HEK293 (cell line): ENCODE data around the gene RNF227.
A peak's percentile ranks its signal among the peaks of the same experiment; 100 is the strongest.

Source experiments
- CTCF ChIA-PET: fragments of 350-600 bp; formaldehyde crosslinking; extraction: SDS; loops from one replicate; lab custom pipeline; 2021; ENCODE audit warnings: antibody characterized with exemption; lab: Yijun Ruan, JAX
- POLR2A ChIA-PET: fragments of 300-600 bp; formaldehyde crosslinking; extraction: SDS; loops from one replicate; lab custom pipeline; 2020; ENCODE audit warnings: antibody characterized with exemption, inconsistent platforms; lab: Yijun Ruan, JAX
- H3K27ac ChIP-seq: fragments of 200-500 bp; sonication (Bioruptor generic); 2 replicates; pipeline ENCODE4 v1.5.1; 2014; ENCODE audit warnings: low read depth, low read length, control low read depth, inconsistent platforms; ENCODE audit errors: extremely low read depth
- H3K36me3 ChIP-seq, 2 experiments: fragments of 200-500 bp in 1 of 2; sonication (Bioruptor generic) in 1 of 2; 1 replicate in 1 of 2; 2 replicates in 1 of 2; pipeline ENCODE4 v1.5.1; 2014 to 2017; ENCODE audit warnings: inconsistent platforms in 2 of 2, low read length in 2 of 2; ENCODE audit not compliant: control insufficient read depth in 2 of 2, insufficient read depth in 1 of 2
- H3K4me1 ChIP-seq: fragments of 200-500 bp; sonication (Bioruptor generic); 2 replicates; pipeline ENCODE4 v1.5.1; 2014; ENCODE audit warnings: mild to moderate bottlenecking, low read length, inconsistent platforms; ENCODE audit not compliant: control insufficient read depth, insufficient read depth
- H3K4me3 ChIP-seq: 2 replicates; pipeline ENCODE4 v1.5.1; 2011; ENCODE audit warnings: low read depth, mild to moderate bottlenecking, control low read depth, low read length, moderate library complexity
- H3K9me3 ChIP-seq: fragments of 200-500 bp; sonication (Bioruptor generic); 2 replicates; pipeline ENCODE4 v1.5.1; 2014; ENCODE audit warnings: low read depth, low read length, inconsistent platforms; ENCODE audit not compliant: control insufficient read depth, insufficient read depth
- FEZF1 ChIP-seq: fragments of 450-650 bp; formaldehyde crosslinking; IDR thresholded peaks from 2 replicates; pipeline ENCODE4 v1.5.1; 2016; ENCODE audit warnings: missing biosample characterization, missing genetic modification characterization
- GFI1B ChIP-seq: fragments of 450-650 bp; formaldehyde crosslinking; IDR thresholded peaks from 2 replicates; pipeline ENCODE4 v1.5.1; 2016; ENCODE audit warnings: missing biosample characterization, missing genetic modification characterization
- GLI4 ChIP-seq: fragments of 450-650 bp; formaldehyde crosslinking; IDR thresholded peaks from 2 replicates; pipeline ENCODE4 v1.5.1; 2016; ENCODE audit warnings: missing biosample characterization, missing genetic modification characterization
- KLF9 ChIP-seq: fragments of 450-650 bp; formaldehyde crosslinking; IDR thresholded peaks from 2 replicates; pipeline ENCODE4 v1.5.1; 2016; ENCODE audit warnings: missing biosample characterization, missing genetic modification characterization, low read depth
- SCRT2 ChIP-seq: fragments of 450-650 bp; formaldehyde crosslinking; IDR thresholded peaks from 2 replicates; pipeline ENCODE4 v1.5.1; 2016; ENCODE audit warnings: missing biosample characterization, missing genetic modification characterization
- SP3 ChIP-seq: fragments of 450-650 bp; formaldehyde crosslinking; IDR thresholded peaks from 2 replicates; pipeline ENCODE4 v1.5.1; 2016; ENCODE audit warnings: missing biosample characterization, missing genetic modification characterization
- ZBTB20 ChIP-seq: fragments of 450-650 bp; formaldehyde crosslinking; IDR thresholded peaks from 2 replicates; pipeline ENCODE4 v1.5.1; 2016; ENCODE audit warnings: missing biosample characterization, missing genetic modification characterization
- ZNF112 ChIP-seq: fragments of 450-650 bp; formaldehyde crosslinking; IDR thresholded peaks from 2 replicates; pipeline ENCODE4 v1.5.0; 2017; ENCODE audit warnings: missing biosample characterization, missing genetic modification characterization
- ZNF175 ChIP-seq: fragments of 450-650 bp; formaldehyde crosslinking; IDR thresholded peaks from 2 replicates; pipeline ENCODE4 v1.5.1; 2016; ENCODE audit warnings: missing biosample characterization, missing genetic modification characterization
- ZNF2 ChIP-seq: fragments of 450-650 bp; formaldehyde crosslinking; IDR thresholded peaks from 2 replicates; pipeline ENCODE4 v1.5.1; 2016; ENCODE audit warnings: missing biosample characterization, missing genetic modification characterization
- ZNF221 ChIP-seq: fragments of 450-650 bp; formaldehyde crosslinking; IDR thresholded peaks from 2 replicates; pipeline ENCODE4 v1.5.1; 2017; ENCODE audit warnings: missing biosample characterization, missing genetic modification characterization, borderline replicate concordance
- ZNF341 ChIP-seq: fragments of 450-650 bp; formaldehyde crosslinking; IDR thresholded peaks from 2 replicates; pipeline ENCODE4; 2016; ENCODE audit warnings: low read depth, missing biosample characterization, missing genetic modification characterization
- ZNF423 ChIP-seq: fragments of 450-650 bp; formaldehyde crosslinking; IDR thresholded peaks from 2 replicates; pipeline ENCODE4 v1.5.1; 2016; ENCODE audit warnings: missing biosample characterization, missing genetic modification characterization
- ZNF530 ChIP-seq: fragments of 450-650 bp; formaldehyde crosslinking; IDR thresholded peaks from 2 replicates; pipeline ENCODE4 v1.5.1; 2016; ENCODE audit warnings: low read depth, missing biosample characterization, missing genetic modification characterization
- ZNF830 ChIP-seq: fragments of 450-650 bp; IDR thresholded peaks from 2 replicates; pipeline ENCODE4 v1.5.0; 2018; ENCODE audit warnings: missing biosample characterization, missing genetic modification characterization, low read depth, mild to moderate bottlenecking, moderate library complexity
- TF ChIP-seq, protein P1 (sequence below): fragments of 450-650 bp; formaldehyde crosslinking; IDR thresholded peaks from 2 replicates; pipeline ENCODE4 v1.5.1; 2016; ENCODE audit warnings: missing biosample characterization, missing genetic modification characterization
- TF ChIP-seq, protein P2 (sequence below): fragments of 450-650 bp; formaldehyde crosslinking; IDR thresholded peaks from 2 replicates; pipeline ENCODE4 v1.5.1; 2016; ENCODE audit warnings: missing biosample characterization, missing genetic modification characterization
- TF ChIP-seq, protein P3 (sequence below): fragments of 450-650 bp; formaldehyde crosslinking; IDR thresholded peaks from 2 replicates; pipeline ENCODE4 v1.5.1; 2016; ENCODE audit warnings: missing biosample characterization, missing genetic modification characterization
- TF ChIP-seq, protein P4 (sequence below): fragments of 450-650 bp; formaldehyde crosslinking; IDR thresholded peaks from 2 replicates; pipeline ENCODE4 v1.5.1; 2016; ENCODE audit warnings: missing biosample characterization, missing genetic modification characterization

RNF227 gene

DNA sequence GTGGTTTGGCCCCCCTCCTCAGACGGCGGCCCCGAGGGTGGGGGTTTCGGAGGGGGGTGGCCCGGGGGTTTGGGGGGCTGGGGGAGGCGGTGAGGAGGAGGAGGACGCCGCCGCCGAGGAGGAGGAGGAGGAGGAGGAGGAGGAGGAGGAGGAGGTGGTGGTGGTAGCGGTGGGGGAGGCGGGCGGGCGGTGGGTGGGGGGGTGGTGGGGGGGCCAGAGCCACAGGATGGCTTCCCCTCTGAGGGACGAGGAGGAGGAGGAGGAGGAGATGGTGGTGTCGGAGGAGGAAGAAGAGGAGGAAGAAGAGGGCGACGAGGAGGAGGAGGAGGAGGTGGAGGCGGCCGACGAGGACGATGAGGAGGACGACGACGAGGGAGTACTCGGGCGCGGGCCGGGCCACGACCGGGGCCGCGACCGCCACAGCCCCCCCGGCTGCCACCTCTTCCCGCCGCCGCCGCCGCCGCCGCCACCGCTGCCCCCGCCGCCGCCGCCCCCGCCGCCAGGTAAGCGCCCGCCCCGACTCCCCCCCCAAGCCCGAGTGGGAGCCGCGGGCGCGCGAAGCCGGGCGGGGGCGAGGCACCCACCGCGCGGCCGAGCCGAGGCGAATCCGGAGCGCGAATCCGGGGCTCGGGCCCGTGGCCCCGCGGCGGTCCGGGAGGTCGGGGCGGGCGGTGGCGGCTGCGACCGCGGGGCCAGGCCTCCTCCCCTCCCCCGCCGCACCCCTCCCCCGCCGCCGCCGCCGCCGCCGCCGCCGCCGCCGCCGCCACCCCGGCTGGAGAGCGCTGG lies 31.3 kb downstream of the RNF227 start (continued):
- TF ChIP-seq GLI4 (tag by site-specific recombination) (no peak), ZNF175 (no peak), SP3 (tag by site-specific recombination) (no peak)
- TF ChIP-seq, protein P1, sequence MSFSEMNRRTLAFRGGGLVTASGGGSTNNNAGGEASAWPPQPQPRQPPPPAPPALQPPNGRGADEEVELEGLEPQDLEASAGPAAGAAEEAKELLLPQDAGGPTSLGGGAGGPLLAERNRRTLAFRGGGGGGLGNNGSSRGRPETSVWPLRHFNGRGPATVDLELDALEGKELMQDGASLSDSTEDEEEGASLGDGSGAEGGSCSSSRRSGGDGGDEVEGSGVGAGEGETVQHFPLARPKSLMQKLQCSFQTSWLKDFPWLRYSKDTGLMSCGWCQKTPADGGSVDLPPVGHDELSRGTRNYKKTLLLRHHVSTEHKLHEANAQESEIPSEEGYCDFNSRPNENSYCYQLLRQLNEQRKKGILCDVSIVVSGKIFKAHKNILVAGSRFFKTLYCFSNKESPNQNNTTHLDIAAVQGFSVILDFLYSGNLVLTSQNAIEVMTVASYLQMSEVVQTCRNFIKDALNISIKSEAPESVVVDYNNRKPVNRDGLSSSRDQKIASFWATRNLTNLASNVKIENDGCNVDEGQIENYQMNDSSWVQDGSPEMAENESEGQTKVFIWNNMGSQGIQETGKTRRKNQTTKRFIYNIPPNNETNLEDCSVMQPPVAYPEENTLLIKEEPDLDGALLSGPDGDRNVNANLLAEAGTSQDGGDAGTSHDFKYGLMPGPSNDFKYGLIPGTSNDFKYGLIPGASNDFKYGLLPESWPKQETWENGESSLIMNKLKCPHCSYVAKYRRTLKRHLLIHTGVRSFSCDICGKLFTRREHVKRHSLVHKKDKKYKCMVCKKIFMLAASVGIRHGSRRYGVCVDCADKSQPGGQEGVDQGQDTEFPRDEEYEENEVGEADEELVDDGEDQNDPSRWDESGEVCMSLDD = 0 out of 2 replicates have a peak, but pooled peaks have one; percentile 28
- TF ChIP-seq, protein P2, sequence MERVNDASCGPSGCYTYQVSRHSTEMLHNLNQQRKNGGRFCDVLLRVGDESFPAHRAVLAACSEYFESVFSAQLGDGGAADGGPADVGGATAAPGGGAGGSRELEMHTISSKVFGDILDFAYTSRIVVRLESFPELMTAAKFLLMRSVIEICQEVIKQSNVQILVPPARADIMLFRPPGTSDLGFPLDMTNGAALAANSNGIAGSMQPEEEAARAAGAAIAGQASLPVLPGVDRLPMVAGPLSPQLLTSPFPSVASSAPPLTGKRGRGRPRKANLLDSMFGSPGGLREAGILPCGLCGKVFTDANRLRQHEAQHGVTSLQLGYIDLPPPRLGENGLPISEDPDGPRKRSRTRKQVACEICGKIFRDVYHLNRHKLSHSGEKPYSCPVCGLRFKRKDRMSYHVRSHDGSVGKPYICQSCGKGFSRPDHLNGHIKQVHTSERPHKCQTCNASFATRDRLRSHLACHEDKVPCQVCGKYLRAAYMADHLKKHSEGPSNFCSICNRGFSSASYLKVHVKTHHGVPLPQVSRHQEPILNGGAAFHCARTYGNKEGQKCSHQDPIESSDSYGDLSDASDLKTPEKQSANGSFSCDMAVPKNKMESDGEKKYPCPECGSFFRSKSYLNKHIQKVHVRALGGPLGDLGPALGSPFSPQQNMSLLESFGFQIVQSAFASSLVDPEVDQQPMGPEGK (tag by site-specific recombination) = peak; percentile 46

DNA sequence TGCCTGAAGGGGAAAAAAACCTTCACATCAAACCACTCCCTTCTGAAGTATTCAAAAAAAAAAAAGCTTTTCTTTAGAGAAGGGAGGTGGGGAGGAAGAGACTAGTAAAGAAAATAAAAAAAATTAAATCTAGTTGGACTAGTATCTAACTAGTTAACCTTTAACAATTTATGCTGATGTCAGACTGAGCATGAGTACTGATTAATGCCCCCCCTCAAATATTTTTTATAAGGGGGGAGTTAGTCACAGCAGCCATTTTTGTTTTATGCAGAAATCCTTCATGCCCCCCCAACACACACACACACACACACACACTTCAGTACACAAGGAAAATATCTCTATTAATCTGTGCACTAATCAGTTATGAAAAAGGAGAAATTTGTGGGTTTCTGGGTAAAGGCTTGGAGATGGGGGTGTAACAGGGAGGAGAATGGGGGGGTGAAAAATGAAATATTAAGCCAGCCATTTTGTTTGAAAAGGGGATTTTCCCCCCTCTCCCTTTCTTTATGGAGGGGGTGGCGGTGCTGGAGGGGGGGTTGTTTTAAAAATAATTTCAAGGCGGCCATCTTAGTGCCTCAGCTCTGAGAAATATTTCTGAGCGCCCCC lies 32.2 kb downstream of the RNF227 start:
- peak overlapping the region; percentile 35; the same call in 1 of the 2 replicates for H3K27ac ChIP-seq
- peak overlapping the region; percentile 55 for H3K4me3 ChIP-seq
- no peaks in the 10 kb centered on the region for H3K9me3 ChIP-seq
- H3K36me3 ChIP-seq = peaks cover 17 to 41% of the 10 kb centered on the region in 2 experiments
- peaks cover 22% of the 10 kb centered on the region for H3K4me1 ChIP-seq
- ChIA-PET POLR2A (interaction anchor here (0.6 to 1.0 kb wide), 2 partner anchors 16 to 68 kb away, joined by 3 read pairs; no protein-coding TSS in a partner anchor), CTCF (interaction anchor here (0.6 to 2.1 kb wide), 6 partner anchors 14 to 175 kb away, joined by 3 to 23 read pairs (median 4); no protein-coding TSS in a partner anchor)
- TF ChIP-seq ZNF2 (tag by site-specific recombination) (no peak), KLF9 (no peak), ZNF423 (tag by site-specific recombination) (no peak), FEZF1 (no peak), ZBTB20 (tag by site-specific recombination) (no peak), SCRT2 (tag by site-specific recombination) (no peak), ZNF341 (peak; percentile 39; the same call in 1 of the 2 replicates), ZNF221 (no peak), GFI1B (tag by site-specific recombination) (no peak), ZNF530 (tag by site-specific recombination) (no peak), ZNF830 (no peak), ZNF112 (tag by site-specific recombination) (no peak)
- TF ChIP-seq, protein P3, sequence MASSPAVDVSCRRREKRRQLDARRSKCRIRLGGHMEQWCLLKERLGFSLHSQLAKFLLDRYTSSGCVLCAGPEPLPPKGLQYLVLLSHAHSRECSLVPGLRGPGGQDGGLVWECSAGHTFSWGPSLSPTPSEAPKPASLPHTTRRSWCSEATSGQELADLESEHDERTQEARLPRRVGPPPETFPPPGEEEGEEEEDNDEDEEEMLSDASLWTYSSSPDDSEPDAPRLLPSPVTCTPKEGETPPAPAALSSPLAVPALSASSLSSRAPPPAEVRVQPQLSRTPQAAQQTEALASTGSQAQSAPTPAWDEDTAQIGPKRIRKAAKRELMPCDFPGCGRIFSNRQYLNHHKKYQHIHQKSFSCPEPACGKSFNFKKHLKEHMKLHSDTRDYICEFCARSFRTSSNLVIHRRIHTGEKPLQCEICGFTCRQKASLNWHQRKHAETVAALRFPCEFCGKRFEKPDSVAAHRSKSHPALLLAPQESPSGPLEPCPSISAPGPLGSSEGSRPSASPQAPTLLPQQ (tag by site-specific recombination) = no peak
- TF ChIP-seq, protein P4, sequence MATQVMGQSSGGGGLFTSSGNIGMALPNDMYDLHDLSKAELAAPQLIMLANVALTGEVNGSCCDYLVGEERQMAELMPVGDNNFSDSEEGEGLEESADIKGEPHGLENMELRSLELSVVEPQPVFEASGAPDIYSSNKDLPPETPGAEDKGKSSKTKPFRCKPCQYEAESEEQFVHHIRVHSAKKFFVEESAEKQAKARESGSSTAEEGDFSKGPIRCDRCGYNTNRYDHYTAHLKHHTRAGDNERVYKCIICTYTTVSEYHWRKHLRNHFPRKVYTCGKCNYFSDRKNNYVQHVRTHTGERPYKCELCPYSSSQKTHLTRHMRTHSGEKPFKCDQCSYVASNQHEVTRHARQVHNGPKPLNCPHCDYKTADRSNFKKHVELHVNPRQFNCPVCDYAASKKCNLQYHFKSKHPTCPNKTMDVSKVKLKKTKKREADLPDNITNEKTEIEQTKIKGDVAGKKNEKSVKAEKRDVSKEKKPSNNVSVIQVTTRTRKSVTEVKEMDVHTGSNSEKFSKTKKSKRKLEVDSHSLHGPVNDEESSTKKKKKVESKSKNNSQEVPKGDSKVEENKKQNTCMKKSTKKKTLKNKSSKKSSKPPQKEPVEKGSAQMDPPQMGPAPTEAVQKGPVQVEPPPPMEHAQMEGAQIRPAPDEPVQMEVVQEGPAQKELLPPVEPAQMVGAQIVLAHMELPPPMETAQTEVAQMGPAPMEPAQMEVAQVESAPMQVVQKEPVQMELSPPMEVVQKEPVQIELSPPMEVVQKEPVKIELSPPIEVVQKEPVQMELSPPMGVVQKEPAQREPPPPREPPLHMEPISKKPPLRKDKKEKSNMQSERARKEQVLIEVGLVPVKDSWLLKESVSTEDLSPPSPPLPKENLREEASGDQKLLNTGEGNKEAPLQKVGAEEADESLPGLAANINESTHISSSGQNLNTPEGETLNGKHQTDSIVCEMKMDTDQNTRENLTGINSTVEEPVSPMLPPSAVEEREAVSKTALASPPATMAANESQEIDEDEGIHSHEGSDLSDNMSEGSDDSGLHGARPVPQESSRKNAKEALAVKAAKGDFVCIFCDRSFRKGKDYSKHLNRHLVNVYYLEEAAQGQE = no peak
- TF ChIP-seq, protein P1 = peak; percentile 78
